GM19351 (cell line): Measurements from ENCODE around the gene MICAL3.
"Not testable (repeated sequence)": the region's sequence is repeated elsewhere in the genome, so short reads cannot be mapped to it uniquely, and the experiment has no call there.

Experiments
- ATAC-seq: cut with Tn5 transposase; IDR thresholded peaks from one replicate; pipeline ENCODE4 v1.9.1; 2021; ENCODE audit warnings: mild to moderate bottlenecking, moderate library complexity; ENCODE audit not compliant: unreplicated experiment

The MICAL3 gene

DNA sequence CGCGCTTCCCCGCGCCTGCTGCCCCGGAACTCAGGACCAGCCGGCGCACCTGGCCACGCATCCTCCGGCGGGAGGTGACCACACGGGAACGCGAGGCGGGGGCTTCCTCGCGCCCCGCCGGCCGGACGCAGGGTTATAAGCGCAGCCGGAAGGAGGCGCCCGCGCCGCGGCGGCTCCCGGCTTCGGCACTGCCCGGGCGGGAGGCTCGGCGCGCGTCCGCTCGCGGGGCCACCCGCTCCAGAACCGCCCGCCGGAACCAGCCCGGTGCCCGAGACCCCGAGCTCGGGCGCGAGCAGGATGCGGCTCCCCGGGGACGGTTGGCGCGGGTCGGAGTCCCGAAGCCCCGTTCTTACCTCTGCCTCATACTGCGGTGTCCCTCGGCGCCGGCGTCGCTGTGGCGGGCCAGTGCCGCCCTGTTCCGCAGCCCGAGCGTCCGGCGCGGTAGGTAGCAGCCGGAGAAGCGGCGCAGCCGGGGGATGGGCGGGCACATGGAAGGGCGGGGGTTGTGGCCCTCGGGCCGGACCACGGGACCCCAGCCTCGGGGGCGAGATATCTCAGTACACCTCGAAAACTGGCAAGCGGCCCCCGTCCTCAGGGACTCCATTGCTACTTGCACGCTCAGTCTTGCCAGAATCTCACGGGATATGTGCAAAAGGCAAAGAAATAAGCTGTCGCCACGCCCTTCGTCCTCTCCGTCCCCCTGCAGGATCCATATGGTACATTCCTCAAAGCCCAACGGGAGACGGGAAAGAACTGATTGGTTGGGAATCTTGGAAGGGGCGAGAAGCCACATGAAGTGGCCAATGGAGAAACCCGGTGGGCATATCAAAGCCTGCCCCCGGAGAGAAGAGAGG is 23.1 kb downstream of the MICAL3 start:
- ATAC-seq = peak; percentile 46

DNA sequence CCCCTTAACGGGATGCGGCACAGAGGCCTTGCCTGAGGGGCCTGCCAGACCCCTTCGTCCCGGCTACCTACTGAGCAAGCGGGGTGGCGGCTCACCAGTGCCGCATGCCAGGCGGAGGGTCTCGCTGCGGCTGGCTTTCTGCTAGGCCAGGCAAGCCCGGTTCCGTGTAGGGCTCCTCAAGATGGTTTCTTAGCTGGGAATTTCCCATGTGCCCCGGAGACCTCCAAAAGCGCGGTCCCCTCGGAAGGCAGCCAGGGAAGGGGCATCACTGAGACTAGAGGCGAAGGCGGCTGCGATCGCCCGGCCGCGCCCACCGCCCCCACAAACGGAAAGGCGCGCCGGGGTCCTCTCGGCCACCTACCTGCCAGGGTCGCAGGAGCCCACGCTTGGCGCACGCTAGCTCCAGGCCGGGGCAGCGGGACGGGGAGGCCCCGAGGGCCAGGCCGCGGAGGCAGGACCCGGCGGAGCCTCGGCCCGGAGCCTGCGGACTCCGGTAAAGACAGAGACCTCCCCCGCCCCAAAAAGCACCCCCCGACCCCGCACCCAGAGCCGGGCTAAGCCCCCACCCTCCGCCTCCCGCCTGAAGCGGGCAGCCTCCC is 23.8 kb downstream of the MICAL3 start:
- ATAC-seq = no peak

DNA sequence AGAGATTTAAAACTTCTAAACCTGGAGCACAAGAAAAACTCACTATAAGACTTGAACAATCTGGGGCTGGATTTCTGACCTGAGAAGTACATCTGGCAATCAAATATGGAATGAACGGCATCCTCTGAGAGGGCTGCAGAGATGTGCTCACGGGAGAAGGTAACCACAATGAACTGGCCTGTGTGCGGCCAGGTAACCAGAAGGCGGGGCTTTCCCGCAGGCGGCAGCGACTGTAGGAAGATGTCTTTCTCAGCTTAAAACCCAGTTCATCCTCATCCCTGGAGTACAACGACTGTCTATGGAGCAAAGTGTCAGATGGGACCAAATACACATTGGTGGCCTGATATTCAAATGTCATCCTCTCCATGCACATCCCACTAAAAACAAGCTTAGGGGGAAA is 24.5 kb downstream of the MICAL3 start:
- no peak for ATAC-seq

DNA sequence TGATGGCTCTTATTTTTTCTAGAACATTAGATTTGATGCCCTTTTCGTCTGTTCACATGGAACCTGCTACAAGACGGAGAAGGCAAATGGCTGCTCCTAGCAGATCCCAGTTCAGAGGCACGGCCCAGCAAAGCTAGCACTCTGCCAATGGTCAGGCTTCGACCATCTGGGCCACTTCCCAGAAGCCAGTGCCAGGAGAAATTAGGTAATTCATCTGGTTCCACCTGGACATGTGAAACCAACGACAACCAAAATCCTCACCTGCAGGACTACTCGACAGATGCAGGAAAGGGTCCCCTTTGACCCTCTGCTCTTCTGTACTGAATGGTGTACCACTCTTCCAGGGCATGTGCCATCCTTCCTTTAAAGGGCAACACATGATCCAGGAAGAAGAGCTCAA is 25.4 kb downstream of the MICAL3 start:
- no peak for ATAC-seq

DNA sequence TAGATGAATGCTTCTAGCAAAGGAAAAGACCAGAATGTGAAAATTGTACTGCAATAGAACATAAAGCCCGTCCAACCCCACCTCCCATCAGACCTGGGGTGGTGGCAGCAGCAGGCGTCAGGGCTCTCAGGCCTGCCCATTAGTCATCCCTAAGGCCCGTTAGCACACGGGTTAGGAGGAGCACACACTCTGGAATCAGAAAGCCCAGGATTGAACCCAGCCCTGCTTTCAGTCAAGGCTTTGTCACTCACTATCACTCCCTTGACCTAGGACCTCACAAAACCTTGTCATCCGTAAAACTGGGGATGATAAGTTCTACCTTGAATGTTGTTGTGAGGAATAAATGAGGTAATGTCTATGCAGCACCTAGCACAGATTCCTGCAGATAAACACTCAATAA is 26.9 kb downstream of the MICAL3 start:
- ATAC-seq = no peak

DNA sequence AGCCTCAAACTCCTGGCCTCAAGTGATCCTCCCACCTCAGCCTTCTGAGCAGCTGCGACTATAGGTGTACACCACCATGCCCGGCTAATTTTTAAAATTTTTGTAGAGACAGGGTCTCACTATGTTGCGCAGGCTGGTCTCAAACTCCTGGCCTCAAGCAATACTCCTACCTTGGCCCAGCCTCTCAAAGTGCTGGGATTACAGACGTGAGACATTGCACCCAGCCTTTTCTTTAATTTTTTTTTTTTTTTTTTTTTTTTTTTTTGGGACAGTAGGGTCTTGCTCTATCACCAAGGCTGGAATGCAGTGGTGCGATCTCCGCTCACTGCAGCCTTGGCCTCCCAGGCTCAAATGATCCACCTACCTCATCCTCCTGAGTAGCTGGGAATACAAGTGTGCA is 29.1 kb downstream of the MICAL3 start:
- not testable (repeated sequence) for ATAC-seq

DNA sequence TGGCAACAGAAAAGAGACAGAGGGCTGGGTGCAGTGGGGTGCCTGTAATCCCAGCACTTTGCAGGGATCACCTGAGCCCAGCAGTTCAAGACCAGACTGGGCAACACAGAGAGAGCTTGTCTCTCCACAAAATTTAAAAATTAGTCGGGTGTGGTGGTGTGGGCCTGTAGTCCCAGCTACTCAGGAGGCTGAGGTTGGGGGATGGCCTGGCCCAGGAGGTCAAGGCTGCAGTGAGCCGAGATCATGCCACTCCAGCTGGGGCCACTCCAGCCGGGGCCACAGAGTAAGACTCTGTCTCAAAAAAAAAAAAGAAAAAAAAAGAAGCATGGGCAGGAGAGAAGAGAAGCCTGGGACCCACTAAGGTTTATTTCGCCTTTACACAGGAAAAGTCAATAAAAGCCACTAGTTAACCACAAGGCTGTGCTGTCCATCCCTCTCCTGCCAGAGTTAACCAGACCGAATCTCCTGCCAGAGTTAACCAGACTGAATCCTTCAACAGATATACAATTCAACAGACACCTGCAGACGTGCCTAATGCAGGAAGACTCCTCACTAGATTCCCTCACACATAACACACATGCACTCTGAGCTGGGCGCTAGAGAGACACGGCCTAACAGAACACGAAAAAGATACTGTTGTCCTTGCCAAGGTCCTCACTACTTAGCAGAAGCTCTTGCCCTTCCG is 29.8 kb downstream of the MICAL3 start:
- no peak for ATAC-seq

DNA sequence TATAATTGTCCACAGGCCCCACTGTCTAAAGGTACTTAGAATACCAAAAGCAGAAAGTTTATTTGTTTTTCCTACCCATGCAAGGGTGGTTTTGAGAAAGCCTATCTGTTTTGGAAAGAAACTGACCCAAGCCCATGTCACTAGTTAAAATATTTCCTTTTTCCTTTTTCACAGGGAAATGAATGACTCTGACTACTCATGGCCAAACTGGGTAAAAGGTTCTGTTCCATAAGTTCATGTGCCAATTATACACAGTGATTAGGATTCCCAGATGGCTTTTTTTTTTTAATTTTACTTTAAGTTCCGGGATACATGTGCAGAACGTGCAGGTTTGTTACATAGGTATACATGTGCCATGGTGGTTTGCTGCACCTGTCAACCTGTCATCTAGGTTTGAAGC is 31.4 kb downstream of the MICAL3 start:
- not testable (repeated sequence) for ATAC-seq

DNA sequence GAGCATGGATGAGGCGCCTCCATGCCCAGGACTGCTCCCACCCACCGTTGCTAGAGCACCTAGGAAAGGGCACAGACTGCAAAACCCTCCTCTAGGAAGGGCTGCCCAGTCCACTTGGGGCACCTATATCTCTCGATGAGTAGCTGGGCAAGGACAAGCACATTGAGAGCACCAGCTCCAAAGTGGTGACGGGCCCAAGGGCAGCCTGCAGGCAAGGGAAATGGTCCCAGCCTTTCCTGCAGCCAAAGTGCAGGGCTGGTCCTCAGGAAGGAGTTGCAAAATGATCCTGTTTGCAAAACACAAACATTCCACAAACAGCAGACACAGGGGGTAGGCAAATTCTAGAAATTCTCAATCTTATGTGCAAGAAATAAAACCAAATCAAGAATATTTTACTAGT is 32.4 kb downstream of the MICAL3 start:
- not testable (repeated sequence) for ATAC-seq

DNA sequence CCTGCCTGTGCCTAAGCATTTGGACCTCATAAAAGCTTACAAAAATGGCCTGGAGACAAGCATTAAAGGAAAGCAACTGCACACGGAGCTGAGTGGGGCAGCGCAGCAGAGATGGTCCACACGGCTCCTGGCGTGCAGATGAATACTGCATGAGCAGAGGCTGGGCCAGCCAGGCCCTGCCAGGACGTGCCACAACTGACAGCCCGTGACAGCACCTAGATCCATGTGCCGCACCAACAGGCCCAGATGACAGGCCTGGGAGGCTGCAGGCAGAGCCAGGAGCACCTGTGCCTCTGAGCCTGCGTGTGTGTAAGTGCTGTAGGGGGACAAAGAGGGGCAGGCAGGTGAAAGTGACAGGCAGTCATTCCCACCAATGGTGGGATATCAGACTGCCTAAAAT is 33.4 kb downstream of the MICAL3 start:
- no peak for ATAC-seq

DNA sequence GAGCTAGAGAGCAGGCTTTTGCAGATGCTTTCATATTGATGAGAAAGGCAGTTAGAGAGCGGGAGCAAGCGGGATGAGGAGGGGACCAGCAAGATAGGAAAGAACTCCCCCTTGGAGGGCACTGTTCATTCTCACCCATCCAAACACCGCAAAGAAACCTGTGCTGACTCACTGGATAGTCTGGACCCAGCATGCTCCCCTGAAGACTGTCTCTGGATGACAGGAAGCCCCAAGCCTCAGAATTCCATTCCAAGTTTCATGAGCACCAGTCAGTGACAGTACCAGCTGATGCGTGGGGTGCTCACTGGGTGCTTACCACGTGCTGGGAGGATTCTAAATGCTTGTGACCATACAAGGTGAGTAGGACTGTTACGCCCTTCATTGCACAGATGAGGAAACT is 34.2 kb downstream of the MICAL3 start:
- no peak for ATAC-seq

DNA sequence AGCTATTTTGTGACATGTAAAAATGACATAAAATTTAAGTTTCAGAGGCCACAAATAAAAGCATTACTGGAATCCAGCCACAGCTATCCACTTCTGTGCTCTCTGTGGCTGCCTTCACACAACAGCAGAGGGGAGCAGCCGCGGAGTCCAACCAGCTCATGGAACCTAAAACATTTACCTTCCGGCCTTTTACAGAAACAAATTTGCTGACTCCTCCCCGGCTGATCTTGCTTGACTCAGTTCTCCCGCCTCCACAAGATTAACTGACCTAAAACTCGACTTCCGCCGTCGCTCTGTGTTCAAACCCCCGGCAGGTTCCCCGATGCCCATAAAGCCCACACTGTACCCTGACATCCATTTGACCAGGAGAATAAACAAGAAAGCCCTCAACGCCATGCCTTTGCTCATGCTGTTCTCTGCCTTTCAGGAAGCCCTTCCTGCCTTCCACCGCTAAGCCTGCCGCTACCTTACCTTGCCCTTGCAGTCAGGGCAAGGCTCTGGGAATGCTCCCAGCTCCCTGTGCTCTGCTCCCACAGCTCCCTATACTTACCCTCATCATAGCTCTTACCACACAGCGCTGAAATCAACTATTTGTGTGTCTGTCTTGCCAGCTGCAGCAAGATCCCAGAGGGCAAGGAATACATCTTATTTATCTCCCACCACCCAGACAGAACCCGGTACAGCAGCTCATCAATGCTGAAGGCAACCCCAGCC is 35.4 kb downstream of the MICAL3 start:
- ATAC-seq = no peak

DNA sequence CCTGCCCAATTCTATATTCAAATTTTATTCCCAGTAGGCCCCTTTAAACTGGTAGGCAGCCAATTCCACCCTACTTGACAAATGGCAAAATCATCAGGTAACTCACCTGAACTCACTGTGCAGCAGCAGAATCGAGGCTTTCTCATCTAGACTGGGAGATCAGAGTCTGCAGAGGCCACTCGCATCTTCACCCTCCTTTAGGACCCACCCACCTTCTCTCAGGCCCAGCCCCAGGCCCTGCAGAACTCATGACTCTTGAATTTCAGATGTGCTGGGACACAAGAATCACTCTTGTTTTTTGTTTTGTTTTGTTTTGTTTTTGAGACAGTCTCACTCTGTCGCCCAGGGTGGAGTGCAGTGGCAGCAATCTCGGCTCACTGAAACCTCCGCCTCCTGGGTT is 38.8 kb downstream of the MICAL3 start:
- no peak for ATAC-seq

DNA sequence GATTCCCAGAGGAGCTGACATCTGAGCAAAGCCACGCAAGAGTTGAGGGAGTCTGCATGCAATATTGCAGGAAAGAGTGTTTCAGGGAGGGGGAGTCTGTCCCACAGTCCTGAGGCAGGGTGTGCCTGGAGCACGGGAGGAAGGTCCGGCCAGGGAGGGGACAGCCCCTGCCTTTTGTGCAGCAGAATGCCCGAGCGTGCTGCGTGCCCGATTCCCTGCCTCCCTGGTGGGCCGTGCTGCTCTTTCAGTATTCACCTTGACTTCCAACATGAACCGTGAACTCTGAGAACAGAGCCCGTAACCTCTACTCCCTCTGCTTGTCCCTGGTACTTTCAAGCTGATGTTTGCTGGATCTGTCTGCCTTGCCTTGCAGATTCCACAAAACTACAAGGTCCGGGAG is 39.3 kb downstream of the MICAL3 start:
- ATAC-seq = not testable (repeated sequence)

DNA sequence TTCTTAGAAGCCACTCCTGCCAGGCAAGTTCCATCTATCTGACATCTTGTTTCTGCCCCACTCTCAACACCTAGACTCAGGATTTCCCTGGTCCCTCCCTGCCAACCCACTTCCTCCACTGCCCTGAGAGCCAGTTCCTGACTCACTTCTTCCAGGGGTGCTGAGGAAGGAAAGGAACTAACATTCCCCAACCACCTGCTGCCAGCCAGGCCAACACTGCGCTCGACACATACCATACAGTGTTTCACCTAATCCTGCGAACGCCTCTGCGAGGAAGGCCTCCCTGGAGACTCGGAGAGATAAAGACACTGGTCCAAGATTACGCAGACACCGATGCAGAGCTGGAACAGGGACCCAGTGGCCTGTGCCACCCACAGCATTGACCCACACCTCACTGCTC is 40.2 kb downstream of the MICAL3 start:
- ATAC-seq = no peak

DNA sequence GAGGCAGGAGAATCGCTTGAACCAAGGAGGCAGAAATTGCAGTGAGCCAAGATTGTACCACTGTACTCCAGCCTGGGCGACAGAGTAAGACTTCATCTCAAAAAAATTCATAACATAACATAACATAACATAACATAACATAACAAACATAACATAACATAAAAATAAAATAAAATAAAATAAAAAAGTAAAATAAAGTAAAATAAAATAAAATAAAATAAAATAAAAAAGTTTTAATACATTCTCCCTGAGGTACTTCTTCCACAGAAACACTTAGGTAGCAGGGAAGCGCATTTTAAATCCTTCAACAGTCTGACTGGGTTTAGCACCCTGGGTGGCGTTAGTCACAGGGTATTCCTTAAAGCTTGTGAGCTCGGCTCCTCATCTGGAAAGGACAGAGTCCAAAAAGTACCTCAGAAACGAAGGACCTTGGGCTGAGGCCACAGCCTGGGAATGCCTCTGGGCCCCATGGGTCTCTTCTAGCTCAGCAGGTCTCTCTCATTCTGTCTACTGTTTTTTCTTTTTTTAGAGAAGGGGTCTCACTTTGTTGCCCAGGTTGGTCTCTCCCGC is 41.7 kb downstream of the MICAL3 start:
- no peak for ATAC-seq

DNA sequence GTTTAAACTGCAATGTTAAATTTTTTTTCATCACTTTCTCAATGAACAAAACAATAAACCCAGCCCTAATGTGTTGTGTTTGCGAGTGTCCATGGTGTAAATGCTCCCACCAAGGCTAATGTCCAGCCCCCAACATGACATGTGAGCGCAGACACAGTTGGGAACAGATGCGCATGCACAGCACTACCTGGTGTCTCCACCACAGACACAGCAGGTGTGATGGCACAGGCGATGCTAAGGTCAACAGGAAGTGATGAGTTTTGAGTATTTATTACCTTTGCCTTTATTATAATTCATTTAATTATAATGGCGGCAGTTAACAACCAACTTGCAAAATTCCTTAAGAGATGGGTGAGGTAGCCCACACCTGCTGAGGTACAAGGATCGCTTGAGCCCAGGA is 42.9 kb downstream of the MICAL3 start:
- no peak for ATAC-seq

DNA sequence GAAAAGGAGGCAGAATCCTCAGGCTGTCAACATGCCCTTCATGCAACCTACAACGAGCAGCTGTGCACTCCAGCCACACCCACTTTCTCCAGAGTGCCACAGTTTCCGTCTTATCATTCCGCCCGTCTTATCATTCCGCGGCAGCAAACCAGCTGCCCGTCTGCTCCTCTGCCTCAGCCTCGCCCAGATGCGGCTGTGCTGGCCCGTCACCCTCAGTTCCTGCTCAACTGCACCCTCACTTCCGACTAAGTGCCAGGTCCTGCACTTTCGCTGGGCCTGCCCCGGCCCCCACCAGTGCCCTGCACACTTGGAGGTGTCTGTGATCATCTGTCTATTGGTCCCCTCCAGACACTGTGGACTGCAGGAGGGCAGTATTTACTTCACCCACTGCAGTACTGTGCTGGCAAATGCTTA is 43.7 kb downstream of the MICAL3 start:
- no peak for ATAC-seq

DNA sequence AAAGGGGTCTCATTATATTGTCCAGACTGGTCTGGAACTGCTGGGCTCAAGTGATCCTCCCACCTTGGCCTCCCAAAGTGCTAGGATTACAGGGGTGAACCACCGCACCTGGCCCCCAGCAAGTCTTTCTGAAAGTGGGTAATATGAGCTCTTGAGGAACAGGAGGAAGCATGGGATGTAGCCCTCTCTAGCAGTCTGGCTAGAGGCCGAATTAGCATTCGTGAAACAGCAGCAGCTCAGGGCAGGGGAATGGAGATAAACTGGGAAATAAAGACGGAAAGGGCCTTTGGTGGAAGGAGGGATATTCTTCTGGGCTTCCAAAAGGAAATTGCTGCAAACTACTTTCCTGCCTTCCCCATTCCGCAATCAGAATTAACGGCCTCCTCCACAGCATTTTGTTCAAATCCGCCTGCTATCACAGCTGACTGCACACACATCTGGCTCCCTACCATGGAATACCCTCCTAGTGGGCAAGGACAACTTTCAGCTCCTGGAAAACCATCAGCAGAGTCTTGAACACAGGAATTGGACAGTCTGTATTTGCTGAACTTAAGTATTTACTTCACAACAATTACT is 44.3 kb downstream of the MICAL3 start:
- no peak for ATAC-seq

DNA sequence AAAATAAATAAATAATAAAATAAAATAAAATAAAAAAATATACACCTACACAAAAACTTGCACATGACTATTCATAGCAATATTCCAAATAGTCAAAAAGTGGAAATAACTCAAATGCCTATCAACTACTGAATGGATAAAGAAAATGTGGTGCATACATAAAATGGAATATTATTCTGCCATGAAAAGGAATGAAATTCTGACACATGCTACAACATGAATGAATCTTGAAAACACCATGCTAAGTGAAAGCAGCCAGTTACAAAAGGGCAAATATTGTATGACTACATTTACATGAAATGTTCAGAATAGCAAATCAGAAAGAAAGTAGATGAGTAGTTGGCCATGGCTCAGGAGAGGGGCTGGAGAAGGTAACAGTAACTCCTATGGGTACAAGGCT is 46.3 kb downstream of the MICAL3 start:
- ATAC-seq = no peak

DNA sequence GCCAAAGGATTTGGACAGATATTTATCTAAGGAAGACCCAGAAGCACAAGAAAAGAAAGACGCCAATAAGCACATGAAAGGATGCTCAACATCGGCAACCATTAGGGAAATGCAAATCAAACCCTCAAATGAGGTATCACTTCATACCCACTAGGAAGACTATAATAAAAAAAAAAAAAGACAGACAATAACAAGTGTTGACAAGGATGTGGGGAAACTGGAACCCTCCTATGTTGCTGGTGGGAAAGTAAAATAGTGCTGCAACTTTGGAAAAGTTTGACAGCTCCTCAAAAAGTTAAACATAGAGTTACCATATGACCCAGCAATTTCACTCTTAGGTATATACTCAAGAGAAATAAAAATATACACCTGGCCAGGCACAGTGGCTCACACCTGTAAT is 47.0 kb downstream of the MICAL3 start:
- ATAC-seq = no peak
